Heart left ventricle (tissue), 16 donors: ENCODE measurements around the gene ANKRD63. TPM values are rescaled to one million over a fixed set of nuclear protein-coding genes. Genes with fewer than 3 reads are reported as not detected.

ENCODE experiments used
- ATAC-seq, 4 donors: fragments of 200-7000 bp; cut with Tn5 transposase; one replicate each; pipeline ENCODE4 v1.9.1; 2020 to 2022; ENCODE audit warnings: moderate library complexity in 4 of 4, mild to moderate bottlenecking in 3 of 4, moderate number of reproducible peaks in 1 of 4
- DNase-seq, 5 donors: peaks; one replicate each; pipeline ENCODE4 v3.0.0-alpha.2; 2020
- H3K27ac ChIP-seq, 12 donors: fragments of 200-600 bp; sonication (generic) in 4 of 12; one replicate each; pipeline versions ENCODE4 v1.5.0 to v1.8.0; 2016 to 2022; ENCODE audit warnings: mild to moderate bottlenecking in 2 of 12
- H3K27me3 ChIP-seq, 9 donors: fragments of 200-600 bp; sonication (generic) in 2 of 9; one replicate each; pipeline versions ENCODE4 v1.5.1 to v1.8.0; 2016 to 2022; ENCODE audit warnings: mild to moderate bottlenecking in 3 of 9
- H3K36me3 ChIP-seq, 9 donors: fragments of 200-600 bp; sonication (generic) in 2 of 9; one replicate each; pipeline versions ENCODE4 v1.5.0 to v1.8.0; 2018 to 2022; ENCODE audit warnings: mild to moderate bottlenecking in 2 of 9
- H3K4me1 ChIP-seq, 12 donors: fragments of 200-600 bp; sonication (generic) in 4 of 12; one replicate each; pipeline versions ENCODE4 v1.5.0 to v1.8.0; 2016 to 2022; ENCODE audit warnings: mild to moderate bottlenecking in 3 of 12
- H3K4me3 ChIP-seq, 12 donors: fragments of 200-600 bp; sonication (generic) in 4 of 12; one replicate each; pipeline versions ENCODE4 v1.5.0 to v1.8.0; 2017 to 2022; ENCODE audit warnings: mild to moderate bottlenecking in 9 of 12, moderate library complexity in 4 of 12
- H3K9me3 ChIP-seq, 12 donors: fragments of 200-600 bp; sonication (generic) in 4 of 12; one replicate each; pipeline versions ENCODE4 v1.5.0 to v1.8.0; 2016 to 2022; ENCODE audit warnings: mild to moderate bottlenecking in 1 of 12
- POLR2A ChIP-seq, 2 donors: fragments of 450-650 bp; IDR thresholded peaks; one replicate each; pipeline ENCODE4 v1.6.1; 2017; ENCODE audit warnings: antibody characterized with exemption in 2 of 2, mild to moderate bottlenecking in 2 of 2, moderate library complexity in 2 of 2
- WGBS, 4 donors: extraction: QIAGEN DNeasy Blood & Tissue Kit in 2 of 4; methylation state at CpG; one replicate each; pipeline versions ENCODE4 v1.1.5 to v1.1.7; 2013 to 2018; 5-methylcytosine and 5-hydroxymethylcytosine counted together
- intact Hi-C, 10 donors: fragments of 100-400 bp; cut with DNase I; formaldehyde crosslinking; loops; one replicate each; pipeline versions ENCODE4 v1.11.1 to v1.14.2; 2022
- polyA plus RNA-seq, 2 donors: library from polyadenylated mRNA; stranded (reverse); fragments of 200-250 nt; gene quantifications; one replicate each; pipeline ENCODE4 v1.2.3, GENCODE V29; 2013
- total RNA-seq, 9 donors: library from RNA; depleted of rRNA in 2 of 9; stranded (reverse); fragments of >200 nt in 2 of 9; fragmentation: NEBNext Ultra II Directional in 3 of 9; extraction: Animal tissue kit (Norgen Biotek cat#: 25700) in 3 of 9; gene quantifications; one replicate each; pipeline versions ENCODE4 v1.1.0 to v1.2.4, GENCODE V29; 2016 to 2023
- TF ChIP-seq, protein P1 (sequence below), 12 donors: fragments of 200-600 bp; sonication (generic) in 4 of 12; IDR thresholded peaks; one replicate each; pipeline versions ENCODE4 v1.5.0 to v1.8.0; 2018 to 2022; ENCODE audit warnings: antibody characterized with exemption in 12 of 12, mild to moderate bottlenecking in 5 of 12
- donor health status: ischemic (EF 13 %, LVEDD 7.1; RV severe dilation, severe dysfunction).
- donor health status: healthy with polysubstance abuse.
- donor health status: DM: no; HTN: yes; CAD: no.
- donor health status: DM: no; HTN: no; CAD: no.
- donor health status: ischemic (EF 25% LVEDD 6.9; RV normal size, moderate dysfunction).
- donor health status: ischemic (EF 25% LVEDD 5.7; RV mildly dilated, moderate dysfunction).
- donor health status: healthy.
- donor health status: DM: yes; HTN: yes; CAD: no.
- donor health status: ischemic (EF 35%, LVEDD 5.7; RV mildly dilated, moderate dysfunction).
- donor health status: nonischemic (EF 11% LVEDD 7.7; RV severe dilation, severe dysfunction).
- donor health status: DM: yes; HTN: yes; CAD: no.
- donor health status: PGD.
- donor health status: ischemic (EF 29% LVEDD 5.4; RV normal size, mild dysfunction).
- donor health status: nonischemic (EF 23%, LVEDD 6.1; RV moderate dilation, normal function).

The ANKRD63 gene
- total and polyA plus RNA-seq, 11 donors = 0.27 to 0.57 (median 0.45) TPM; not detected in 6

DNA sequence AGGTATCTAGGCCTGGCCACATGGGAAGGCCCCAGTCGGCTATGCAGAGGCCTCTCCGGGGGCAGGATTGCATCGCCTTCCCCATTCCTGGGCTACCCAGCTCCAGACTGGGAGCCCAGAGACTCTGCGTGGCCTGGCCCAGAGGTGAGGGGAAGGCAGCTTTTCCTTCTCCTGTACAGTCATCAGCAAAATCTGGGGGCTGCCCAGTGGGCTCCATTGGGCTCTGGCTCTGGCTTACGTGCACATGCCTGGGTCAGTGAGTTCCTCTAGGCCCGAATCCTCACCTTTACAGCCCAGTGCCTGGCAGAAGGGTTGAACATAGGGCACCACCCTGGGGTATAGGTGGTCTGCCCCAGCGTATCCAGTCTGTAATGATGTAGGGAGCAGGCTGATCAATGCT, 3.9 kb upstream of the ANKRD63 start:
- Histone ChIP-seq H3K9me3 (no peaks in the 10 kb centered on the region), H3K27ac (peak overlapping the region in 1 of 12 donors; percentile 20), H3K36me3 (peaks cover 0 to 43% (median 0%) of the 10 kb centered on the region in 9 donors), H3K4me3 (no peak overlapping the region), H3K4me1 (peaks cover 0 to 53% (median 33%) of the 10 kb centered on the region in 12 donors), H3K27me3 (peaks cover 11 to 24% (median 16%) of the 10 kb centered on the region in 9 donors)
- 81 to 90% (median 83%) methylated on average over 2 to 7 of the region's 7 CpGs for WGBS, 4 donors
- intact Hi-C loops = loop anchor here in 1 of 10 donors (5.0 kb wide), 1 partner anchor 136 kb away; no protein-coding TSS in a partner anchor
- DNase-seq (peak in 1 of 5 donors; percentile 46), ATAC-seq (no peak)
- TF ChIP-seq, protein P1, sequence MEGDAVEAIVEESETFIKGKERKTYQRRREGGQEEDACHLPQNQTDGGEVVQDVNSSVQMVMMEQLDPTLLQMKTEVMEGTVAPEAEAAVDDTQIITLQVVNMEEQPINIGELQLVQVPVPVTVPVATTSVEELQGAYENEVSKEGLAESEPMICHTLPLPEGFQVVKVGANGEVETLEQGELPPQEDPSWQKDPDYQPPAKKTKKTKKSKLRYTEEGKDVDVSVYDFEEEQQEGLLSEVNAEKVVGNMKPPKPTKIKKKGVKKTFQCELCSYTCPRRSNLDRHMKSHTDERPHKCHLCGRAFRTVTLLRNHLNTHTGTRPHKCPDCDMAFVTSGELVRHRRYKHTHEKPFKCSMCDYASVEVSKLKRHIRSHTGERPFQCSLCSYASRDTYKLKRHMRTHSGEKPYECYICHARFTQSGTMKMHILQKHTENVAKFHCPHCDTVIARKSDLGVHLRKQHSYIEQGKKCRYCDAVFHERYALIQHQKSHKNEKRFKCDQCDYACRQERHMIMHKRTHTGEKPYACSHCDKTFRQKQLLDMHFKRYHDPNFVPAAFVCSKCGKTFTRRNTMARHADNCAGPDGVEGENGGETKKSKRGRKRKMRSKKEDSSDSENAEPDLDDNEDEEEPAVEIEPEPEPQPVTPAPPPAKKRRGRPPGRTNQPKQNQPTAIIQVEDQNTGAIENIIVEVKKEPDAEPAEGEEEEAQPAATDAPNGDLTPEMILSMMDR (IDR thresholded peaks at IDR 0.05) = no peak
- TF ChIP-seq POLR2A (IDR thresholded peaks at IDR 0.05) = no peak

DNA sequence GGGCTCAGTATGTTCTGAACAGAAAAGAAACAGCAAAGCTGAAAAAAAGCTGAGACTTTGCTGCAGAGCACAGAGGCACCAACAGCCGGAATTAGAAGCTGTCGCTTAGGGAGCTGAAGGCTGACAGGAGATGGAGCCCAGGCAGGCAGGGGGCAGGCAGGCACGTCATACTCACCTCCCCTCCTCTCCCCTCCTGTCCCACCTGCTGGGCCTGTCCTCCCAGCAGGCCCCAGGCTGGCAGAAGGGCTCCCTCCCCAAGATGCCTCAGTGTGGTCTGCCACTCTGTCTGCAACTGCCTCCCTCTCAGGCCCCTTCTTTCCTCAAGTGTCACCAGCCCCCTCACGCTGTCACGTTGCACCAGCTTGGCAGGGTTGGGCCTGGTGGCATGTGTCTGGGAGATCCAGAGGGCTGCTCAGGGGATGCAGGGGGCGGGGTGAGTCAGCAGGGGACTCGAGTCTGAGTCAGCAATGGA, 3.2 kb upstream of the ANKRD63 start:
- H3K27ac ChIP-seq = peak overlapping the region in 9 of 12 donors; percentile 1 to 67 (median 23)
- ATAC-seq (peak; percentile 33 to 59 (median 44)), DNase-seq (peak in 2 of 5 donors; percentile 52 to 58)
- peaks cover 0 to 52% (median 28%) of the 10 kb centered on the region in 12 donors for H3K4me1 ChIP-seq
- peaks cover 0 to 36% (median 0%) of the 10 kb centered on the region in 9 donors for H3K36me3 ChIP-seq
- WGBS, 4 donors = 55 to 69% (median 61%) methylated on average over 6 to 7 of the region's 7 CpGs
- intact Hi-C loops = loop anchor here in 1 of 10 donors (5.0 kb wide), 1 partner anchor 136 kb away; no protein-coding TSS in a partner anchor
- no peaks in the 10 kb centered on the region for H3K9me3 ChIP-seq
- H3K27me3 ChIP-seq = peaks cover 14 to 31% (median 23%) of the 10 kb centered on the region in 9 donors
- no peak for TF ChIP-seq POLR2A (IDR thresholded peaks at IDR 0.05)
- TF ChIP-seq, protein P1 (IDR thresholded peaks at IDR 0.05) = no peak
- H3K4me3 ChIP-seq = no peak overlapping the region

DNA sequence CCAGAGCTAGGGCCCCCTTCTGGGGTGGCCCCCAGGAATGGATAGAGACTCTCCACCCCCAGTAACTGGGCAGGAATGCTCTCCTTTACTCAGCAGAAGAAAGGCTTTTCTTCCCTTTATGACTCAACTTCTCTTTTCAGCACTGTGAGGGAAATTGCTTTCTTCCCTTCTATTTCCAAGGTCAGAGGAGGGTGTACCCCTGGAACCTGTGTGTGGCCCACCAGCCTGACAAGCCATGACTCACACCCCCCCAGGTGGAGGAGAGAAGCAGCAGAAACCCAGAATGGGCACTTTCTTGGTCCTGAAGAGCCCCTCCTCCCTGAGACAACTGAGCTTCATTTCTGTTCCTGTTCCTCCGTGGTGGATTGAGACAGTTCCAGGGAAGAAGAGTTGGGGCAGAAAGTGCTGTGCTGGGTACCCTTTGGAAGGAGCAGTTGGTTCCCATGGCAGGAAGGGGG, 2.7 kb upstream of the ANKRD63 start:
- Histone ChIP-seq H3K4me1 (peaks cover 0 to 49% (median 25%) of the 10 kb centered on the region in 12 donors), H3K27ac (peak overlapping the region in 9 of 12 donors; percentile 1 to 67 (median 26)), H3K36me3 (peaks cover 0 to 34% (median 0%) of the 10 kb centered on the region in 9 donors), H3K4me3 (no peak overlapping the region), H3K27me3 (peaks cover 14 to 36% (median 28%) of the 10 kb centered on the region in 9 donors), H3K9me3 (no peaks in the 10 kb centered on the region)
- intact Hi-C loops = loop anchor here in 3 of 10 donors (1.0 to 5.0 kb wide), 3 partner anchors 16 to 137 kb away; no protein-coding TSS in a partner anchor
- no peak for TF ChIP-seq POLR2A (IDR thresholded peaks at IDR 0.05)
- TF ChIP-seq, protein P1 (IDR thresholded peaks at IDR 0.05) = no peak
- 15 to 24% (median 22%) methylated on average over 1 of the region's 1 CpG for WGBS, 4 donors
- no peak for ATAC-seq
- DNase-seq = no peak

DNA sequence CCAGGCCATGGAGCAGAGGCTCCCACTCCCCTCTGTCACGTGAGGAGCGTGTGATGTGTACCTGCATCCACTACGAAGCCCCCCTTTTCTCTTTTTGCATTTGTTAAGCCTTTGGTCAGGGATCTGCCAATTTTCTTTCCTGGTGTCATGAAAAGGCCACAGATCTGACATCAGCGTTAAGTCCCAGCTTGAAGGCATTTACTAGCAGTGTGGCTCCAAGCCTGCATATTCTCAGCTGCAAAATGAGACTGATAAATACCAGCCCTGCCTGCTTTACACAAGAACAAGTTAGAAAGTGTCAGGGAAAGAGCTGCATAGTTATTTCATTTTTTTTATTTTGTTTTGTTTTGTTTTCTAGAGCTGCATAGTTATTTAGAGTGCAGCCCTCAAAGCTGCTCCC, 2.3 kb upstream of the ANKRD63 start:
- peaks cover 0 to 30% (median 0%) of the 10 kb centered on the region in 9 donors for H3K36me3 ChIP-seq
- TF ChIP-seq, protein P1 (IDR thresholded peaks at IDR 0.05) = no peak
- no peak for TF ChIP-seq POLR2A (IDR thresholded peaks at IDR 0.05)
- peaks cover 14 to 41% (median 33%) of the 10 kb centered on the region in 9 donors for H3K27me3 ChIP-seq
- intact Hi-C loops = loop anchor here in 3 of 10 donors (1.0 to 5.0 kb wide), 3 partner anchors 16 to 137 kb away; no protein-coding TSS in a partner anchor
- H3K4me1 ChIP-seq = peaks cover 0 to 49% (median 26%) of the 10 kb centered on the region in 12 donors
- no peak overlapping the region for H3K4me3 ChIP-seq
- ATAC-seq (peak in 1 of 4 donors; percentile 32), DNase-seq (no peak)
- H3K27ac ChIP-seq = peak overlapping the region in 7 of 12 donors; percentile 1 to 67 (median 39)
- WGBS, 4 donors = 50 to 58% (median 54%) methylated on average over 4 of the region's 4 CpGs
- H3K9me3 ChIP-seq = no peaks in the 10 kb centered on the region
